Panc1 (cell line): ENCODE data around the gene MTF1. TPM values are rescaled to one million over a fixed set of nuclear protein-coding genes. Genes with fewer than 3 reads are reported as not detected.
"Not testable (repeated sequence)": the region's sequence is repeated elsewhere in the genome, so short reads cannot be mapped to it uniquely, and the experiment has no call there.

Experiments
- ATAC-seq: fragments of 200-7000 bp; cut with Tn5 transposase; 2 replicates; pipeline ENCODE4 v1.9.1; 2020; ENCODE audit warnings: mild to moderate bottlenecking, moderate library complexity
- BruUV-seq: library from RNA; stranded (reverse); fragments of 400-500 nt; replicated peaks from 2 replicates; lab custom pipeline; 2021; lab: Mats Ljungman, UMichigan
- CTCF ChIA-PET: fragments of 300-600 bp; sonication (Branson Sonifier 250); formaldehyde crosslinking; loops from one replicate; lab custom pipeline; 2022; ENCODE audit warnings: antibody characterized with exemption; lab: Charles Lee
- POLR2A ChIA-PET: fragments of 300-600 bp; sonication (Branson Sonifier 250); formaldehyde crosslinking; loops from one replicate; lab custom pipeline; 2022; ENCODE audit warnings: antibody characterized with exemption; lab: Charles Lee
- DNase-seq: peaks from one replicate; pipeline ENCODE4 v3.0.0-alpha.2; 2010; ENCODE audit warnings: low read depth, low spot score
- H3K27ac ChIP-seq: 2 replicates; pipeline ENCODE4 v1.5.1; 2011; ENCODE audit warnings: mild to moderate bottlenecking, low read length, inconsistent platforms
- H3K27me3 ChIP-seq: fragments of 200-500 bp; sonication (Bioruptor generic); 2 replicates; pipeline ENCODE4 v1.6.0; 2014; ENCODE audit warnings: low read length, inconsistent platforms; ENCODE audit not compliant: control insufficient read depth, insufficient read depth
- H3K36me3 ChIP-seq: fragments of 200-500 bp; sonication (Bioruptor generic); 2 replicates; pipeline ENCODE4 v1.5.1; 2014; ENCODE audit warnings: inconsistent platforms, mild to moderate bottlenecking, low read length, moderate library complexity; ENCODE audit not compliant: control insufficient read depth, insufficient read depth
- H3K4me1 ChIP-seq: 2 replicates; pipeline ENCODE4 v1.5.1; 2011; ENCODE audit warnings: inconsistent platforms, mild to moderate bottlenecking, low read length, moderate library complexity; ENCODE audit not compliant: control insufficient read depth, insufficient read depth
- H3K4me3 ChIP-seq, 2 experiments: 2 replicates each; pipeline ENCODE4 v1.5.1; 2011 to 2012; ENCODE audit warnings: low read depth in 2 of 2, low read length in 2 of 2, mild to moderate bottlenecking in 2 of 2, inconsistent platforms in 1 of 2, moderate library complexity in 1 of 2
- H3K9me3 ChIP-seq: fragments of 200-500 bp; sonication (Bioruptor generic); 2 replicates; pipeline ENCODE4 v1.5.1; 2014; ENCODE audit warnings: low read depth, mild to moderate bottlenecking, inconsistent platforms, low read length, moderate library complexity; ENCODE audit not compliant: control insufficient read depth, insufficient read depth
- POLR2AphosphoS5 ChIP-seq: IDR thresholded peaks from 2 replicates; pipeline ENCODE4 v1.6.1; 2012; ENCODE audit warnings: mild to moderate bottlenecking, low read depth, low read length, moderate library complexity
- SIN3A ChIP-seq: IDR thresholded peaks from 2 replicates; pipeline ENCODE4 v1.6.1; 2012; ENCODE audit warnings: low read depth, mild to moderate bottlenecking, low read length, moderate library complexity, borderline replicate concordance; ENCODE audit not compliant: insufficient read depth
- TCF7L2 ChIP-seq: IDR thresholded peaks from 2 replicates; pipeline ENCODE4 v1.6.1; 2011; ENCODE audit warnings: mild to moderate bottlenecking, low read depth, low read length, inconsistent platforms
- in situ Hi-C: cut with HindIII; loops from 2 replicates; pipeline ENCODE4 v1.10.0; 2016; ENCODE audit warnings: low sequenced_read_pairs, low pct_unique_long_range_greater_than_20kb
- intact Hi-C: fragments of 100-400 bp; cut with micrococcal nuclease; formaldehyde crosslinking; loops from one replicate; pipeline ENCODE4 v1.10.0; 2022; ENCODE audit not compliant: unreplicated experiment
- total RNA-seq: library from RNA; stranded (reverse); gene quantifications from one replicate; pipeline ENCODE4 v1.2.1, GENCODE V29; 2021; ENCODE audit not compliant: unreplicated experiment
- TF ChIP-seq, protein P1 (sequence below): fragments of 450-650 bp; IDR thresholded peaks from 2 replicates; pipeline ENCODE4 v1.5.1; 2017; ENCODE audit warnings: mild to moderate bottlenecking
- TF ChIP-seq, protein P2 (sequence below), 2 experiments: IDR thresholded peaks; 2 replicates each; pipeline ENCODE4 v1.6.1; 2011 to 2012; ENCODE audit warnings: low read depth in 2 of 2, control low read depth in 1 of 2, low read length in 1 of 2, mild to moderate bottlenecking in 1 of 2, moderate library complexity in 1 of 2; ENCODE audit not compliant: insufficient read depth in 1 of 2

MTF1 gene
- total RNA-seq, 1 experiment from 2014 or later, result 26.2 TPM

DNA sequence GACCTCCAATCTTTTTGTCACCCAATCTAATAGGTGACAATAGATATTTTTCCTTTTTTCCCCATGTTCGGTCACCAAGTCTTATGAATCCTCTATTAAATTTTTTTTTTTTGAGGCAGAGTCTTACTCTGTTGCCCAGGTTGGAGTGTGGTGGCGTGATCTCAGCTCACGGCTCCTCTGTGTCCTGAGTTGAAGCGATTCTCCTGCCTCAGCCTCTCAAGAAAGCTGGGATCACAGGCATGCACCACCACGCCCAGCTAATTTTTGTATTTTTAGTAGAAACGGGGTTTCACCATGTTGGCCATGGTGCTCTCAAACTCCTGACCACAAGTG, 42.5 kb upstream of the MTF1 start:
- no peaks in the 10 kb centered on the region for H3K27me3 ChIP-seq
- BruUV-seq, result no TSS peak
- CTCF ChIA-PET, result interaction anchor here (0.7 kb wide), 1 partner anchor 228 kb away, joined by 3 read pairs; no protein-coding TSS in a partner anchor
- in situ Hi-C loops, result no loop called here
- H3K27ac ChIP-seq, result no peak overlapping the region
- POLR2A ChIA-PET, result no interaction called here
- TF ChIP-seq, protein P1, sequence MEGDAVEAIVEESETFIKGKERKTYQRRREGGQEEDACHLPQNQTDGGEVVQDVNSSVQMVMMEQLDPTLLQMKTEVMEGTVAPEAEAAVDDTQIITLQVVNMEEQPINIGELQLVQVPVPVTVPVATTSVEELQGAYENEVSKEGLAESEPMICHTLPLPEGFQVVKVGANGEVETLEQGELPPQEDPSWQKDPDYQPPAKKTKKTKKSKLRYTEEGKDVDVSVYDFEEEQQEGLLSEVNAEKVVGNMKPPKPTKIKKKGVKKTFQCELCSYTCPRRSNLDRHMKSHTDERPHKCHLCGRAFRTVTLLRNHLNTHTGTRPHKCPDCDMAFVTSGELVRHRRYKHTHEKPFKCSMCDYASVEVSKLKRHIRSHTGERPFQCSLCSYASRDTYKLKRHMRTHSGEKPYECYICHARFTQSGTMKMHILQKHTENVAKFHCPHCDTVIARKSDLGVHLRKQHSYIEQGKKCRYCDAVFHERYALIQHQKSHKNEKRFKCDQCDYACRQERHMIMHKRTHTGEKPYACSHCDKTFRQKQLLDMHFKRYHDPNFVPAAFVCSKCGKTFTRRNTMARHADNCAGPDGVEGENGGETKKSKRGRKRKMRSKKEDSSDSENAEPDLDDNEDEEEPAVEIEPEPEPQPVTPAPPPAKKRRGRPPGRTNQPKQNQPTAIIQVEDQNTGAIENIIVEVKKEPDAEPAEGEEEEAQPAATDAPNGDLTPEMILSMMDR, result no peak
- no peak for TF ChIP-seq SIN3A
- TF ChIP-seq, protein P2, sequence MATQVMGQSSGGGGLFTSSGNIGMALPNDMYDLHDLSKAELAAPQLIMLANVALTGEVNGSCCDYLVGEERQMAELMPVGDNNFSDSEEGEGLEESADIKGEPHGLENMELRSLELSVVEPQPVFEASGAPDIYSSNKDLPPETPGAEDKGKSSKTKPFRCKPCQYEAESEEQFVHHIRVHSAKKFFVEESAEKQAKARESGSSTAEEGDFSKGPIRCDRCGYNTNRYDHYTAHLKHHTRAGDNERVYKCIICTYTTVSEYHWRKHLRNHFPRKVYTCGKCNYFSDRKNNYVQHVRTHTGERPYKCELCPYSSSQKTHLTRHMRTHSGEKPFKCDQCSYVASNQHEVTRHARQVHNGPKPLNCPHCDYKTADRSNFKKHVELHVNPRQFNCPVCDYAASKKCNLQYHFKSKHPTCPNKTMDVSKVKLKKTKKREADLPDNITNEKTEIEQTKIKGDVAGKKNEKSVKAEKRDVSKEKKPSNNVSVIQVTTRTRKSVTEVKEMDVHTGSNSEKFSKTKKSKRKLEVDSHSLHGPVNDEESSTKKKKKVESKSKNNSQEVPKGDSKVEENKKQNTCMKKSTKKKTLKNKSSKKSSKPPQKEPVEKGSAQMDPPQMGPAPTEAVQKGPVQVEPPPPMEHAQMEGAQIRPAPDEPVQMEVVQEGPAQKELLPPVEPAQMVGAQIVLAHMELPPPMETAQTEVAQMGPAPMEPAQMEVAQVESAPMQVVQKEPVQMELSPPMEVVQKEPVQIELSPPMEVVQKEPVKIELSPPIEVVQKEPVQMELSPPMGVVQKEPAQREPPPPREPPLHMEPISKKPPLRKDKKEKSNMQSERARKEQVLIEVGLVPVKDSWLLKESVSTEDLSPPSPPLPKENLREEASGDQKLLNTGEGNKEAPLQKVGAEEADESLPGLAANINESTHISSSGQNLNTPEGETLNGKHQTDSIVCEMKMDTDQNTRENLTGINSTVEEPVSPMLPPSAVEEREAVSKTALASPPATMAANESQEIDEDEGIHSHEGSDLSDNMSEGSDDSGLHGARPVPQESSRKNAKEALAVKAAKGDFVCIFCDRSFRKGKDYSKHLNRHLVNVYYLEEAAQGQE (IDR thresholded peaks at IDR 0.05; ENCODE audit: insufficient read depth in 1 of 2, low read depth in 2 of 2, low read length in 1 of 2), result no peak
- TF ChIP-seq TCF7L2, result no peak
- no peak for TF ChIP-seq POLR2AphosphoS5
- H3K4me3 ChIP-seq, result no peak overlapping the region
- ATAC-seq (no peak), DNase-seq (no peak)
- no peaks in the 10 kb centered on the region for H3K4me1 ChIP-seq
- no peaks in the 10 kb centered on the region for H3K9me3 ChIP-seq
- intact Hi-C loops, result no loop called here
- no peaks in the 10 kb centered on the region for H3K36me3 ChIP-seq

DNA sequence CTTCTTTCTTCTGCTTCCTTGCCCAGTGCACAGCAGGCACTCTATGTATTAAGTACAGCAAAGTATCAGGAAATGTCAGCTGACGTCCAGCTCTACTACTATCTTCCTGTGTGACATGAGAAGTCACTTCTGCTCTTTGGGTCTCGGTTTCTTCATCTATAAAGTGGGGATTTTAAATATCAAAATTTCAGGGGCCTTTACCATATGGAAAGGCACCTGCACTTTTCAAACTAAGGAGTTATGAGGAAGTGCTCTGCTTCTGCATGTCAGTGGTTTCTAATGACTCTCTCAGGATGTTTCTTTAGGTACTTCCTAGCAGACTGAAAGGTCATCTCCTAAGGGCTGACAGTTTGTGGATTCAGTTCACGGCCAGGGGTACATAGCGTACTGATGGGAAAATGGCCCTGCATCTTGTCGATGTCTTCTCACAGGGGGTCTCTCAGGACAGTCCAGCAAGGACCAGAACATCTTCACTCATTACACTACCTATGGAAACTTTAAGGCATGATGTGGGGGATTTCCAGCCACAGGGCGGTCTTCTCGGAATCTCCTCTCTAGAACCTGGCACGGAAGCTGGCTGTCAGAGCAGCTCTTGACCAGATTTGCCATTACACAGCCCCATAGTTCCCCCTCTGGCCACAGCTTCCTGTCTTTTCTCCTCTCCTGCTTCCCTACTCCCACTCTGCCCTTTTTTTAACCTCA, 42.0 kb upstream of the MTF1 start:
- no peaks in the 10 kb centered on the region for H3K9me3 ChIP-seq
- H3K4me3 ChIP-seq, result no peak overlapping the region
- DNase-seq, result no peak
- H3K36me3 ChIP-seq, result no peaks in the 10 kb centered on the region
- H3K27ac ChIP-seq, result no peak overlapping the region
- ATAC-seq, result no peak
- TSS peak; percentile 47 for BruUV-seq
- CTCF ChIA-PET, result interaction anchor here (0.7 kb wide), 1 partner anchor 229 kb away, joined by 3 read pairs; no protein-coding TSS in a partner anchor
- H3K4me1 ChIP-seq, result no peaks in the 10 kb centered on the region
- POLR2A ChIA-PET, result interaction anchor here (0.6 kb wide), 1 partner anchor 58 kb away, joined by 5 read pairs; no protein-coding TSS in a partner anchor
- H3K27me3 ChIP-seq, result no peaks in the 10 kb centered on the region
- in situ Hi-C loops (no loop called here), intact Hi-C loops (no loop called here)
- TF ChIP-seq, protein P1, result no peak
- TF ChIP-seq TCF7L2, result no peak
- TF ChIP-seq, protein P2 (IDR thresholded peaks at IDR 0.05; ENCODE audit: insufficient read depth in 1 of 2, low read depth in 2 of 2, low read length in 1 of 2), result no peak
- no peak for TF ChIP-seq POLR2AphosphoS5
- TF ChIP-seq SIN3A, result no peak

DNA sequence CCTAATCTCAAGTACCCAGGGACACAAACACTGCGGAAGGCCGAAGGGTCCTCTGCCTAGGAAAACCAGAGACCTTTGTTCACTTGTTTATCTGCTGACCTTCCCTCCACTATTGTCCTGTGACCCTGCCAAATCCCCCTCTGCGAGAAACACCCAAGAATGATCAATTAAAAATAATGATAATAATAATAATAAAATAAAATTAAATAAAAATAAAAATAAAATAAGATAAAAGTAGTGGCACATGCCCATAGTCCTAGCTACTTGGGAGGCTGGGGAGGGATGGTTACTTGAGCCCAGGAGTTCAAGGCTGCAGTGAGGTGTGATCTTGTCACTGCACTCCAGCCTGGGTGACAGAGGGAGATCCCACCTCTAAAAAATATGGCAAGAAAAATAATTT, 38.2 kb upstream of the MTF1 start:
- not testable (repeated sequence) for BruUV-seq, ATAC-seq

More for the DNA sequence above, 38.2 kb upstream of the MTF1 start:
- H3K27ac ChIP-seq, H3K4me3 ChIP-seq, H3K27me3 ChIP-seq, H3K4me1 ChIP-seq, POLR2A ChIA-PET, DNase-seq, H3K9me3 ChIP-seq, H3K36me3 ChIP-seq, CTCF ChIA-PET, in situ Hi-C loops: not testable (repeated sequence)
- intact Hi-C loops, result loop anchor here (10.0 kb wide), 1 partner anchor 77 kb away; no protein-coding TSS in a partner anchor
